ENCODE measurements around the gene P2RY14.

DNA sequence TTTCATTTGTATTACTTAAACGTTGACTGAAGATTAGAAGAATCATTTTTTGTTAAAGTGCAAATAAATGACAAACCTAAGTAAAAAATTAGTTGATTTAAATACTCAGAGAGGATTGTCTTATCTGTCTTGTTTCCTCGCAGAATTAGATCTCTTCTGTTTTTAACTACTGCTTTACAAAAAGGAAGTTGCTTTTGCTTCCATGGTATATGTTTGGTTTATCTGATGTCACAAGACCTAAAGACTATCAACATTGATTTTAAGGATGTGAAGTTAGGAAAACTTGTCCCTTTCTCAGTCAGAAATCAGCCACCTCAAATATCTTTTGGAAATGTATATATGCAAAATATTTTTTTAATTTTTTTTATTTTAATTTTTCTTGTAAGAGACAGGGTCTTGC lies 104.0 kb downstream of the P2RY14 start:
- TF ChIP-seq, protein P1, sequence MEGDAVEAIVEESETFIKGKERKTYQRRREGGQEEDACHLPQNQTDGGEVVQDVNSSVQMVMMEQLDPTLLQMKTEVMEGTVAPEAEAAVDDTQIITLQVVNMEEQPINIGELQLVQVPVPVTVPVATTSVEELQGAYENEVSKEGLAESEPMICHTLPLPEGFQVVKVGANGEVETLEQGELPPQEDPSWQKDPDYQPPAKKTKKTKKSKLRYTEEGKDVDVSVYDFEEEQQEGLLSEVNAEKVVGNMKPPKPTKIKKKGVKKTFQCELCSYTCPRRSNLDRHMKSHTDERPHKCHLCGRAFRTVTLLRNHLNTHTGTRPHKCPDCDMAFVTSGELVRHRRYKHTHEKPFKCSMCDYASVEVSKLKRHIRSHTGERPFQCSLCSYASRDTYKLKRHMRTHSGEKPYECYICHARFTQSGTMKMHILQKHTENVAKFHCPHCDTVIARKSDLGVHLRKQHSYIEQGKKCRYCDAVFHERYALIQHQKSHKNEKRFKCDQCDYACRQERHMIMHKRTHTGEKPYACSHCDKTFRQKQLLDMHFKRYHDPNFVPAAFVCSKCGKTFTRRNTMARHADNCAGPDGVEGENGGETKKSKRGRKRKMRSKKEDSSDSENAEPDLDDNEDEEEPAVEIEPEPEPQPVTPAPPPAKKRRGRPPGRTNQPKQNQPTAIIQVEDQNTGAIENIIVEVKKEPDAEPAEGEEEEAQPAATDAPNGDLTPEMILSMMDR (IDR thresholded peaks at IDR 0.05): no peak
- TF ChIP-seq POLR2A (IDR thresholded peaks at IDR 0.05): no peak

Data from stomach (tissue), 4 donors.